Esophagus squamous epithelium (tissue), 4 donors: Measurements from ENCODE around the gene TLCD2.

Source experiments
- POLR2A ChIP-seq, 4 donors: fragments of 450-650 bp; IDR thresholded peaks; one replicate each; pipeline ENCODE4 v1.6.1; 2017; ENCODE audit warnings: antibody characterized with exemption in 4 of 4, mild to moderate bottlenecking in 4 of 4, moderate library complexity in 3 of 4
- TF ChIP-seq, protein P1 (sequence below), 6 experiments: fragments of 450-650 bp in 4 of 6; fragments of 200-600 bp in 2 of 6; sonication (generic) in 2 of 6; IDR thresholded peaks; one replicate each; pipeline ENCODE4 v1.5.1; 2016 to 2019; ENCODE audit warnings: antibody characterized with exemption in 6 of 6, mild to moderate bottlenecking in 4 of 6, moderate library complexity in 4 of 6

DNA sequence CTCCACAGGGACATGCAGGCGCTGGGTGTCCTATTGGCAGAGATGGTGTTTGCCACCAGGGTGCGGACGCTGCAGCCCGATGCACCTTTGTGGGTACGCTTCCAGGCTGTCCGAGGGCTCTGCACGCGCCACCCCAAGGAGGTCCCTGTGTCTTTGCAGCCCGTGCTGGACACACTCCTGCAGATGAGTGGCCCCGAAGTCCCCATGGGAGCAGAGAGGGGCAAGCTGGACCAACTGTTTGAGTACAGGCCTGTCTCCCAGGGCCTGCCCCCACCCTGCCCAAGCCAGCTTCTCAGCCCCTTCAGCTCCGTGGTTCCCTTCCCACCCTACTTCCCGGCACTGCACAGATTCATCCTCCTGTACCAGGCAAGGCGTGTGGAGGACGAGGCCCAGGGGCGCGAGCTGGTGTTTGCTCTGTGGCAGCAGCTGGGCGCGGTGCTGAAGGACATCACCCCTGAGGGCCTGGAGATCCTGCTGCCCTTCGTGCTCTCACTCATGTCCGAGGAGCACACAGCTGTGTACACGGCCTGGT, 17.1 kb upstream of the TLCD2 start:
- TF ChIP-seq, protein P1, sequence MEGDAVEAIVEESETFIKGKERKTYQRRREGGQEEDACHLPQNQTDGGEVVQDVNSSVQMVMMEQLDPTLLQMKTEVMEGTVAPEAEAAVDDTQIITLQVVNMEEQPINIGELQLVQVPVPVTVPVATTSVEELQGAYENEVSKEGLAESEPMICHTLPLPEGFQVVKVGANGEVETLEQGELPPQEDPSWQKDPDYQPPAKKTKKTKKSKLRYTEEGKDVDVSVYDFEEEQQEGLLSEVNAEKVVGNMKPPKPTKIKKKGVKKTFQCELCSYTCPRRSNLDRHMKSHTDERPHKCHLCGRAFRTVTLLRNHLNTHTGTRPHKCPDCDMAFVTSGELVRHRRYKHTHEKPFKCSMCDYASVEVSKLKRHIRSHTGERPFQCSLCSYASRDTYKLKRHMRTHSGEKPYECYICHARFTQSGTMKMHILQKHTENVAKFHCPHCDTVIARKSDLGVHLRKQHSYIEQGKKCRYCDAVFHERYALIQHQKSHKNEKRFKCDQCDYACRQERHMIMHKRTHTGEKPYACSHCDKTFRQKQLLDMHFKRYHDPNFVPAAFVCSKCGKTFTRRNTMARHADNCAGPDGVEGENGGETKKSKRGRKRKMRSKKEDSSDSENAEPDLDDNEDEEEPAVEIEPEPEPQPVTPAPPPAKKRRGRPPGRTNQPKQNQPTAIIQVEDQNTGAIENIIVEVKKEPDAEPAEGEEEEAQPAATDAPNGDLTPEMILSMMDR (IDR thresholded peaks at IDR 0.05): no peak
- no peak for TF ChIP-seq POLR2A (IDR thresholded peaks at IDR 0.05)
